CD1c-positive myeloid dendritic cell (primary cell): Measurements from ENCODE around the gene BICRA.
A peak's percentile ranks its signal among the peaks of the same experiment; 100 is the strongest.
"Not testable (repeated sequence)": the region's sequence is repeated elsewhere in the genome, so short reads cannot be mapped to it uniquely, and the experiment has no call there.

Experiments used
- DNase-seq: peaks from one replicate; pipeline ENCODE4 v3.0.0-alpha.2; 2016; ENCODE audit errors: extremely low spot score

The BICRA gene

DNA sequence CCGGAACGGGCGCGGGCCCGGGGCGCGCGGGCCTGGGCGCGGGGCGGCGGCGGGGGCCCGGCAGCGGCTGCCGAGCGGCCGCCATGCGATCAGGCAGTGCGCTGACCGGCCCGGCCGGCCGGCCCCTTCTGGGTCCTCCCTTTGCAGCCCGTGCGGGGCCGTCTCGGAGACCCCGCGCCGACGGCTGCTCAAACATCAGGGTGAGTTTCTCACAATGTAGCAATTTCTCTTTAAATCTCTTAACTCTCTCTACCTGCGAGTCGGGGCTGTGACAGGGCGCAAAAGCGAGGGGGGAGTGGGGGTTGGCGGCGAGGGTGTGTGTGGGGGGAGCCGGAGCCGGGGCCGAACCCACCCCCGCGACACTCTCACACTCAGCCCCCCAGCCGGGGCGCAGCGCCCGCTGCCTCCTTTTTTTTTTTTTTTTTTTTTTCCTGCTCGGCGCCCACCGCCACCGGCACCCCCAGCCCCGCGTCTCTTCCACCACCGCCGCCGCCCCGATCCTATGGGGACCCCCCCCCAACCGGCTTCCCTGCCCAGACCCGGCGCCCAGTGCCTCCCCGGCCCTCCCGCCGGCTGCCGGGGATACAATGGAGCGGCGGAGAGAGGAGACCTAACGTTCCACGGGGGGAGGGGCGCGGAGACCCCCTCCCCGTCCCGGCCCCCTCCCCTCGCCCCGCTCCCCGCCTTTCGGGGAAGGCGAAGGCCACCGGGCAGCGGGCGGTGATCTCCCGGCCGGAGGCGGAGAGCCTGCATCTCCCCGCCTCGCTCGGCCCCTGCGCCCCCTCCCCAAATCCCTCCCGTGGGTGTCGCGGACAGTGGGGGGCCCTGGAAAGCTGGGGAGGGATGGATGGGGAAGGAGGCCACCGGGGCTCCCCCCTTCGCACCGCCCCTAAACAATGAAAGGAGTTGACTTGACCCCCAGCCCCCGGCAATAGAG, at the start of gene BICRA:
Gene BICRA (plus strand): TSS at position 166 of the 937 bp plus-strand sequence. CDS start 64,441 bp downstream, outside the sequence.
- DNase-seq, result peak; percentile 84

DNA sequence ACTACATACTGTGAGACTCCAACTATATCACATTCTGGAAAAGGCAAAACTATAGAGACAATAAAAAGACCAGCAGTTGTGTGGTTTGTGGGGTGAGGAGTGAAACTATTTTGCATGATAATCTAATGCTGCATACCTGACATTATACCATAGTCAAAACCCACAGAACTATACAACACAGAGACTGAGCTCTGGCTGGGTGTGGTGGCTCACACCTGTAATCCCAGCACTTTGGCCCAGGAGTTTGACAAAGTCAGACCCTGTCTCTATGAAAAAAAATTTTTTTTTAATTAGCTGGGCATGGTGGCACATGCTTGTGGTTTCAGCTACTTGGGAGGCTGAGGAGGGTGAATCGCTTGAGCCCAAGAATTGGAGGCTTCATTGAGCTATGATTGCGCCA, 47.9 kb upstream of the BICRA start:
- DNase-seq, result no peak

DNA sequence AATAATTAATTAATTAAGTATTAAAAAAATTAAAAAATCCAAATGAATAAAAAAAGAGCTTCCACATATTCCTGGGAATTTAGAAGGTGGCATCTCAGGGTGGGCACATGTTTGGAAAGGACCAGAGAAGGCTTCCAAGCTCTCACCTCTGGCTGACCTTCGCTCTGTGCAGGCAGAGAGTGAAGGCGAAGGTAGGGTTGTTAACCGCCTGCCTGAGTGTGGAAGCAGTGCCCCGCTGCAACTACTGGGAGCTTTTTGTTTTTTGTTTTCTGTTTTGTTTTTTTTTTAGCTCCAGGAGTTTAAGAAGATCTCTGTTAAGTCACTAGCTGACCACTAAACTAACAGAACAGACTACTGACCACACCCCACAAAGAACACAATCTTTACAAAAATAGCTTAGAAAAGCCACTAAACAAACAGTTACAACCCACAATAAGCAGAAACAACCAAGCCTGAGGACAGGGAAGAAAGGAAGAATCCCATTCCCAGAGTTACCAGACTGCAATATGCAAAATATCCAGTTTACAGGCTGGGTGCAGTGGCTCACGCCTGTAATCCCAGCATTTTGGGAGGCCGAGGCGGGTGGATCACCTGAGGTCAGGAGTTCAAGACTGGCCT, 47.4 kb upstream of the BICRA start:
- DNase-seq, result no peak

DNA sequence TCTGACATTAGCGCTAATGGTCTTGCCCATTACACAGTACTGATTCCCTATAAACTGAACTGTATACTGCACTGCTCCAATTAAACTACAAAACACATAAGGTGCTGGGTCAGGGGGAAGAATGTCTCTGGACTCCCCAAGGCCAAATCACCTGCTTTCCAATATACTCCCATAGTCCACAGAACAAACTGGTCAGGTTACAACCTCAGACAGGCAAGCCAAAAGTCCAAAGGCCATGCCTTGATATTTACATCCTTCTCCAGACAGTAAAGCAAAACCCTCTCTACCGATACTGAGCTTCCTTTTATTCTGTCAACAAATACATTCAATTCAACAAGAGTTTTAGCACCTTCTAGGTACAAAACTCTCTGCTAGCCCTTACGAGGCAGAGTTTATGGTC, 44.9 kb upstream of the BICRA start:
- DNase-seq, result no peak

DNA sequence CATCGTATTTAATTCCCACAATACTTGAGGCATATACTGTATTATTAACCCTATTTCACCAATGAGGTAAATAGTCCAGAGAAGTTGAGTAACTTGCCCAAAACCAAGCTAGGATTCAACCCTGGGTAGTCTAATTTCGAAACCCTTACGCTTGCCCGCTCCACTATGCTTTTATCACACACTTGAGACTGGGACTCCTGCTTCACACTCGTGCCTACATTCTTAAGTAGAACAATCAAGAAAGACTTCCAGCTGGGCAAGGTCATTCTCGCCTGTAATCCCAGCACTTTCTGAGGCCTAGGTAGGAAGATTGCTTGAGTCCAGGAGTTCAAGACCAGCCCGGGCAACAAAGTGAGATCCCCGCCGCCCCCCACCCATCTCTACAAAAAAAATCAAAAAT, 39.6 kb upstream of the BICRA start:
- DNase-seq, result no peak

DNA sequence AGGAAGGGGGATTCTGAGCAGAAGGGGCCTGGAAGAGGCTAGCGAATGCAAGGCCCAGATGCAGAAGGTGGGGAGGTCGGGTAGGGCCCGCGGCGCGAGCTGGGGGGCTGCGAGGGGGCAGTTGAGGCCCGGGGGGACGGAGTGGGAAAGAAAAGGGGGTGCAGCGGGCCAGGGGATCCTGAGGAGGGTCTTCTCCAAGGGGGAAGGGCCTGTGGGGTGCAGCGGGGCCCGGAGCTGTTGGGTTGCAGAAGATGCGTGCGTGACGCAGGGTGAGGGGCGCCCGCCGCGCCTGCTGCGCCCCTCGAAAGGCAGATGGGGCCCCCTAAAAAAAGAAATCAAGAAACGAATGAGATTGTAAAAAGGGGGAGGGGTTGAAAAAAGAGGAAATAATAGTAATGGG, 36.3 kb upstream of the BICRA start:
- DNase-seq, result no peak

DNA sequence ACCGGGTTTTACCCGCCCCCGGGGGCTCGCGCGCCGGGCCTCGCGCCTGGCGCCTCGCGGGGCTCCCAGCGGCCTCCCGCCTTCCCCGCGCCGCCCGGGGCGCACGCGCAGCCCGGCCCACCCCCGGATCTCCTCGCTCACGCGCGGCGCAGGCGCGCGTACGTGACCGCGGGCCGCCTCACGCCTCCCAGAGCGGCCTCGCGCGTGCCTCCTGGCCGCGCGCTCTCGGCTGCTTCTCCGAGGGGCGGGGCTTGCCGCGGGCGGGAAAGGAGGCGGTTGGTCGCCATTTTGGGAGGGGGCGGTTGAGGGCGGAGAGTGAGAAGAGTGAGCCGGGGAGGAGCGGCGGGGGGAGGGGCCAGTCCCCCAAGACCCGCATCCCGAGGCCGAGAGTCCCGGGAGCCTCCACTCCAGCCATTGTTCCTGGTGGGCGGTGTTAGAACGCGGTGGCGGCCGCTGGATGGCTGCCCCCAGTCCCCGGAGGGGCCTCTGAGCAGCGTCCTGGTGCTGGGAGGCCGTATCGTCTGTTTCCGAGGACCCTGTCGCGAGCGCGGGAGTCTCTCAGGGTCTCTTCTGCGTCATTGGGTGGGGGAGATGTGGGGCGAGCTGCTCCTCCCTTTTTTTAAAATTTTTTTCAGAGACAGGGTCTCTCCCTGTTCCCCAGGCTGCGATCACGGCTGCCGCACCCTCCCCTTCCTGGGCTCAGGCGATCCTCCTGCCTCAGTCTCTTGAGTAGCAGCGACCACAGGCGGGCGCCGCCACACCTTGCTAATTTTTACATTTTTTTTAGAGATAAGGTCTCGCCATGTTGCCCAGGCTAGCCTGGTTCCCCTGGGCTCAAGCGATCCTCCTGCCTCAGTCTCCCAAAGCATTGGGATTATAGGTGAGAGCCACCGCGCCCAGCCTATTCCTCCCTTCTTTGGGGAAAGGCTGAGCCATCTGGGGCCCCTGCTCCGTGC, 35.6 kb upstream of the BICRA start, which contains the start of gene ZNF541:
Gene ZNF541 (minus strand): TSS at position 78 of the 956 bp plus-strand sequence. CDS start 17,292 bp downstream, outside the sequence.
- peak; percentile 80 for DNase-seq

DNA sequence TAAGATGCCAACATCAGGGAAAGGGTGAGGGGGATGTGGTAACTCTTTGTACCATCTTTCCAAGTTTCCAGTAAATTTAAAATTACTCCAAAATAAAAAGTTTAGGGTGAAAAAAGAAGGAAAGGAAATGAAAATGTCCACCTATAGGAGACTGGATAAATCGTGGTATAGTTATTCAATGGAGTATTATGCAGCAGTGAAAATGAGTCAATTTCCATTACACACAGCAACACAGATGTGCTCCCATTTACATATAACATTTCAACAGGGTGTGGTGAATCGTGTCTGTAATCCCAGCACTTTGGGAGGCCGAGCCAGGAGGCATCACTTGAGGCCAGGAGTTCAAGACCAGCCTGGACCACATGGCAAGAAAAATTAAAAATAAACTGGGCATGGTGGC, 28.5 kb upstream of the BICRA start:
- DNase-seq, result no peak

DNA sequence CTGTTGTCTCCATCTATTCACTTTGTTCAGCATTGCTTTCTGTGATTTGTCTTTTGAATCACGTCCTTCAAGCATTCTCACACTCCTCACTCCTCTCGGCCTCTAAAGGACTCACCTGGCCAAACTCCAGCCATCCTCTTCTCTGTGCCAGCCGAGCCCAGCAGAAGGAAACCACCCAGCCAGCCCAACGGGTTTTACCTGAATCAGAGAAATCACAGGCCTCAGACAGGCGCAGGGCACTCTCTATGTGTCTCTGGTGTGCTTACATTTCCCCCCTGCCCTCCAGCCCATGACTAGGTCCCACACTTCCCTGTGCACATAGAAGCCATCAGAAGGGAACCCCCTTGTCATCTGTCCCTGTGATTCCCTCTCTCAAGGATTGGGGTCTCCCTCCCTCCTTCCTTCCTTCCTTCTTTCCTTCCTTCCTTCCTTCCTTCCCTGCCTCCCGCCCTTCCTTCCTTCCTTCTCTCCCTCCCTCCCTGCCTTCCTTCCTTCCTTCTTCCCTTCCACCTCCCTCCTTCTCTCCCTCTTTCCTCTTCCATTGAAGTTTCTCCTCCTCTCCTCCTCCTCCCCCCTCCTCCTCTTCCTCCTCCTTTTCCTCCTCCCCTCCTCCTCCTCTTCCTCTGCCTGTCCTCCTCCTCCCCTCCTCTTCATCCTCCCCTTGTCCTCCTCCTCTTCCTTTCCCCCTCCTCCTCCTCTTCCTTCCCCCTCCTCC, 27.2 kb upstream of the BICRA start:
- DNase-seq, result no peak

DNA sequence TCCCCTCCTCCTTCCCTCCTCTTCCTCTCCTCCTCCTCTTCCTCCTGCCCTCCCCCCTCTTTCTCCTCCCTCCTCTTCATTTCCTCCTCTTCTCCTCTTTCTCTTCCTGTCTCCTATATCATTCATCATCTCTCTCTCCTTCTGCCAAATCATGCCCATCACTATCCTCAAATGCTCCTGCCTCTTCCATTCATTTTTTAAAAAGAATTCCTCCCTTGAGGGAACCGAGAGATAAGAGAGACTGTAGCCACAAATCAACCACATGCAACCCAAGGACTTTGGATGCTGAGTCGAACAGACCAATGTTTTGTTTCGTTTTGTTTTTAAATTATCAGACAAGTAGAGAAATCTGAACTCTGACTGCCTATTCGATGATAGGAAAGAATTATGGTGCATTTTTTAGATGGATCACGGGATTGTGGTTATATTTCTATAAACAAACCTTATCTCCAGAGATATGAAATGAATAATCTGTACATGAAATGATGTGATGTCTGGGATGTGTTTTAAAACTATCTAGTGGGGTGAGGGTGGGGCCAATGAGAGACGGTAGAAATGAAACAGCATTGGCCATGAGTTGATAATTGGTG, 26.5 kb upstream of the BICRA start:
- DNase-seq, result no peak

DNA sequence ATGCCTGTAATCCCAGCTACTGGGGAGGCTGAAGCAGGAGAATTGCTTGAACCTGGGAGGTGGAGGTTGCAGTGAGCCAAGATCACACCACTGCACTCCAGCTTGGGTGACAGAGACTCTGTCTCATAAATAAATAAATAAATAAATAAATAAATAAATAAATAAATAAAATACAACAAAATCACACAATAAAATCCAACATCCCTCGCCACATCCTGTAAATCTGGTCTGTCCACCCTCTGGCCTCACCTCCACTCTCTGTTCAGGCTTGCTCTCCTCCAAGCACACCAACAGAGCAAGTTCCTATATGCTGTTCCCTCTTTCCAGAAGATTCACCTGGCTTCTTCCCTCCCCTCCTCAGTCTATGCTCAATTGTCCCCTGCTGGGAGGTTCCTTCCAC, 25.8 kb upstream of the BICRA start:
- not testable (repeated sequence) for DNase-seq

DNA sequence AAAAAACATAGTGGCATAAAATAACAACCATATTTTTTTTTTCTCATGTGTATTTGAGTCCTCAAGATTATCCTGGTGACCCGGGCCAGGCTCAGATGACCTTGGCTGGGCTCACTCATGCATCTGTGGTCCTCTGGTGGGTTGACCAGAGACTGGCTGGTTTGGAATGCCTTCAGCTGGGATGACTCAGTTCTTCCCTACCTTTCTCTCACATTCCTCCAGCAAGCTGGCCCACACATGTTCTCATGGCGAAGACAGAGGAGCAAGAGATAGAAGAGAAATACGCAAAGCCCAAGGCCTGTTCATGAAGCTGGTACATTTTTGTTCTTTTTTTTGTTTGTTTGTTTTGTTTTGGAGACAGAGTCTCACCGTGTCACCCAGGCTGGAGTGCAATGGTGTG, 21.6 kb upstream of the BICRA start:
- no peak for DNase-seq

DNA sequence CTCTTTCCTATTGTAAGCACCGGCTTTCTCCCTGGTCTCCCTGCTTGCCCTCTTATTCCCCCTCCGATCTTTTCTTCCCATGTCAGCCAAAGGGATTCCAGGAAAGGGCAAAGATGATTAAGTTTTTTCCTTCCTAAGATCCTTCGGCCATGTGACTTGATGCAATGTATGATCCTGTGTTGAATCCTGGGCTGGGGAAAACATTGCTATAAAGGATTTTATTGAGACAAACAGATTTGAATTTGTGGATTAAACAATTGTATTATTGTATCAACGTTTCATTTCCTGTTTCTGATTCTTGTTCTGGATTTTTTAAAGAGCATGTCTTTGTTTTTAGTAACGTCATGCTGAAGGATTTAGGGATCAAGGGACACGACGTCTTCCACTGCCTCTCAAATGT, 19.1 kb upstream of the BICRA start:
- no peak for DNase-seq

DNA sequence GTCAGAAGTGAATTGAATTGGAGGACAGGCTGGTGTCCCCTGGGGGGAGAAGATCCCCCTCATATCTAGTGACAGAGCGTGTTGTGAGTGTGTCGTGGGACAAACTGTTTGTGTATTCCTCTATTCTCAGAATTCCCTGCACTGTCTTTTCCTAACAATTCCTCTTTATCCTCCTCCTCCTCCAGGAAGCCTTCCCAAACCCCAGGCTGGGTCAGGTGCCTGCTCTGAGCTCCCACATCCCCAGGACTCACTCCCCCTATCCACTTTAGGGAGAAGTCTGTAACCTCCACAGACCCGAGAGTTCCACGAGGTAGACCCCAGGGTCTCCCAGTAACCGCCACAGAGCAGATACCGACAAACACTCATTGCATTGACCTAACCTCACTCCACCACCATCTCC, 15.1 kb upstream of the BICRA start:
- DNase-seq, result no peak

DNA sequence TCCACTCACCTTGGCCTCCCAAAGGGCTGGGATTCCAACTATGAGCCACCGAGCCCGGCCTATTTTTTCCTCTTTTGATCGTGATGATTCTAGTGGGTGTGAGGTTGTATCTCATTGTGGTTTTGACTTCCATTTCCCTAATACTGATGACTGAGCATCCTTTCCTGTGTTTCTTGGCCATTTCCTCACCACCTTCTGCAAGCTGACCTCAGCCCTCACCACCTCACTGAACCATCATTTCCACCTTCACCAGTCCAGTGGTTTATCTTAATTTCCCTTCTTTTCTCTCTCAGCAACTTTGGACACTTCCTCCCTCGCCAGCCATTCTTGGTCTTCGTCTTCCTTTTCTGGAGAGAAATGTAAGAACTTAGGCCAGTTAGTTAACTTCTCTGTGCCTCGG, 13.0 kb upstream of the BICRA start:
- DNase-seq, result peak; percentile 54

DNA sequence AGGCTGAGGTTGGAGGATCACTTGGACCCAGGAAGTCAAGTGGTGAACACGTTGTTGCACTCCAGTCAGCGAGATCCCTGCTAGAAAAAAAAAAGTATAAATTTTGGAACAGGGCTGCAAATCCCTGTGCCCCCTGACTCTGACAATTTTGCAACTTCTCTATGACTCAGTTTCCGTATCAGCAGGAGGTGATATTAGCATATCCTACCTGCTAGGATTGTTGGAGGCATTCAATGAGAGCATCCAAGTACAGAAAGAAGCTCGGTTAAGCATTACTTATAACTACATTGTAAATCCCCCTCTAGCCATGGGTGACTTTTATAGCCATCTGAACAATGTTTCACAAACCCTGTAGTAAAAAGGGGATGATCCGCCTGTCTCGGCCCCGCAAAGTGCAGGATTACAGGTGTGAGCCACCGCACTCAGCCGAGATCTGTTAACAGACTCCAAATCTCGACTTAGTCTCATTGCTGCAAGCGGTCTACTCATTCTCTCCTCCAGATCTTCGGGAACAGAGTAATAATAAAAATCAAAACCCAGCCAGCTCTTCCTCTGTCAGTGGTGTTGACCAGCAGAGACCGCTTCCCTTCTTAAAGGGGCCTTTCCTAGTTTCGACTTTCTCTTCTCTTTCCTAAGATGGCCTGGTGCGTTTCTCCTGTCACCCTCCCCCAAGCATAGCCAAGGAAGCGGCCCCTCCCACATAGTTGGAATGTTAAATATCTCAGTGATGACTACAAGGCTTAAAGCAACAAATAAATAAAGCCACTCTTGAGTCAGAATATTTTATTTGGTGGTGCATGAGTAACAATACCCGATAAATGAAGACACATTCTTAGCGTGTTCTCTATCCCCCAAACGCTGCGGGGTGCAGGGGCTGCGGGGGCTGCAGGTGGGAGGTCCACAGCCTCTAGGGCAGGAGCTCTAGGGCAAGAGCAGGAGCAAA, 10.3 kb upstream of the BICRA start:
- peak; percentile 32 for DNase-seq

DNA sequence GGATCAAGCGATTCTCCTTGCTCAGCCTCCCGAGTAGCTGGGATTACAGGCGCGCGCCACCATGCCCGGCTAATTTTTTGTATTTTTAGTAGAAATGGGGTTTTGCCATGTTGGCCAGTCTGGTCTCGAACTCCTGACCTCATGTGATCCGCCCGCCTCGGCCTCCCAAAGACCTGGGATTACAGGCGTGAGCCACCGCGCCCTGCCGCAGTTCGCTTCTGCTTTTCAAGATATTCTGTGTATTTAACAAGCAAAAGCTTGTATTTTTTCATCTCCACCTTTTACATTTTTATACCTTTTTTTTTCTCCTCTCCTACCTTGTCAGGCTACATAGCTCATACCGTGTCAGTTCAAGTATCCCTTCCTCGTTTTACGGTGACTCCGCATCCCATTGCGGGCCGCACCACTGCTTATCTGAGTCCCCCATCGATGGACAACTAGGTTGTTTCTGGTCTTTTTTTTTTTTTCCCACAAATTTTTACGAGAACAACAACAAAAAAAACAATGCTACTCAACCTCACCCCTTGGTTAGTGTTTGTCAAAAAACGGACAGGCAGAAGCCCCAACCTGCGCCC, 9.2 kb upstream of the BICRA start:
- peak; percentile 19 for DNase-seq

DNA sequence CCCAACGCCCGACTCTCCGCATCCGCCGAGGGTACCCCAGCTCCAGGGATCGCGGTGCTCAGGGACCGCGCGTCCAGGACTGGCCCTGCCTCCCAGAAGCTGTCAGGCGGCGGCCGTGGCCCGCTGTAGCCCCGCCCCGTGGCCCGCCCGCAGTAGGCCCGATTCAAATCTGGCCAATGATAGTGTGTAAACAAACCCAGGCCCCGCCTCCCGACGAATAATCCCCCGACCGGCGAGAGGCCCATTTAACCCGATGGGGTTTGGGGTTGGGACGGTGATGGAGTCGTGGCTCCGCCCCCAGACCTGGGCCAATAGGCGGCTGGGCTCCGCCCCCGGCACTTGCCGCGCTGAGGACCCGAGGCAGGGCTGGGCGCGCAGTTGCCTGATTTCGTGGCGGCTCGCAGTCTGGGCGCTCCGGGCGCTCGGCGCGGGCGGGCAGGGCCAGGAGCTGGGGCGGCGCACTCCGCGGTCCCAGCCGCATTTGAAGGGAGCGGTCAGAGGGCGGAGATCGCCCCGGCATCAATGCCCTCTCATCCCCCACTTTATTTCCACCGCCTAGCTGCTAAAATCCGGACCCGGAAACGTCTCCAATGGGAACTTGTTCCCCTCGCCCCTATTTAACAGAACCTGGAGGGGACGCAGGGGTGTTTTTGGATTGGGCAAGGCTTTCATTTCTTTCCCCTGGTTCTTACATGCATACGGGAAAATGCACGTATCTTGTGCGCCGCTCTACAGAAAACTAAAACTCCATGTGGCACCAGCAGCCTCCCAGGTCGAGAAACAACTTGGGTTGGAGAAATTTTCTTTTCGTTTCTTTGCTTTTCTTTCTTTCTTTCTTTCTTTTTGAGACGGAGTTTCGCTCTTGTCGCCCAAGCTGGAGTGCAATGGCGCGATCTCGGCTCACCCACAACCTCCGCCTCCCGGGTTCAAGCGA, 8.4 kb upstream of the BICRA start:
- DNase-seq, result peak; percentile 100
